WTC11 (cell line): ENCODE results near the gene HAP1. TPM values are rescaled to one million over a fixed set of nuclear protein-coding genes. Genes with fewer than 3 reads are reported as not detected.

ENCODE experiments used
- ATAC-seq: fragments of 200-7000 bp; cut with Tn5 transposase; 2 replicates; pipeline ENCODE4 v1.10.0; 2021; ENCODE audit warnings: mild to moderate bottlenecking, moderate library complexity
- CTCF ChIA-PET: fragments of 300-600 bp; sonication (Branson Sonifier 250); formaldehyde crosslinking; loops from one replicate; lab custom pipeline; 2021; ENCODE audit warnings: antibody characterized with exemption; lab: Charles Lee
- POLR2A ChIA-PET: fragments of 350-600 bp; sonication (Branson Sonifier 250); formaldehyde crosslinking; loops from one replicate; lab custom pipeline; 2021; ENCODE audit warnings: antibody characterized with exemption; lab: Charles Lee
- DNase-seq: peaks from one replicate; pipeline ENCODE4 v3.0.0; 2021; ENCODE audit warnings: low spot score
- H3K27ac Mint-ChIP-seq: 2 replicates; pipeline ENCODE4 v1.8.0; 2021; ENCODE audit warnings: mixed read lengths
- H3K27me3 Mint-ChIP-seq: 2 replicates; pipeline ENCODE4 v1.8.0; 2021; ENCODE audit warnings: low read depth, mild to moderate bottlenecking, moderate library complexity, mixed read lengths
- H3K36me3 Mint-ChIP-seq: 2 replicates; pipeline ENCODE4 v1.8.0; 2021; ENCODE audit warnings: mixed read lengths
- H3K4me1 Mint-ChIP-seq: 2 replicates; pipeline ENCODE4 v1.8.0; 2022; ENCODE audit warnings: mixed read lengths
- H3K4me3 Mint-ChIP-seq: 2 replicates; pipeline ENCODE4 v1.8.0; 2021; ENCODE audit warnings: mild to moderate bottlenecking, moderate library complexity, mixed read lengths
- H3K9me3 Mint-ChIP-seq: 2 replicates; pipeline ENCODE4 v1.8.0; 2021; ENCODE audit warnings: mixed read lengths
- ATF1 ChIP-seq: sonication (generic); formaldehyde crosslinking; IDR thresholded peaks from 2 replicates; pipeline ENCODE4 v1.8.1; 2023; ENCODE audit warnings: mild to moderate bottlenecking, moderate library complexity, missing genetic modification reagents
- ATF3 ChIP-seq: sonication (generic); formaldehyde crosslinking; conservative IDR thresholded peaks from 2 replicates; pipeline ENCODE4 v1.8.1; 2022; ENCODE audit warnings: mild to moderate bottlenecking, missing genetic modification reagents
- CDX4 ChIP-seq: fragments of 250-450 bp; sonication (Bioruptor Pico); IDR thresholded peaks from 2 replicates; pipeline ENCODE4 v1.9.0; 2021; ENCODE audit warnings: moderate library complexity, mild to moderate bottlenecking, inconsistent platforms, borderline replicate concordance
- CREB1 ChIP-seq: sonication (generic); formaldehyde crosslinking; IDR thresholded peaks from 2 replicates; pipeline ENCODE4 v1.8.0; 2023; ENCODE audit warnings: mild to moderate bottlenecking, missing genetic modification reagents
- CTCF ChIP-seq: fragments of 200-600 bp; IDR thresholded peaks from 2 replicates; pipeline ENCODE4 v1.8.0; 2022; ENCODE audit warnings: antibody characterized with exemption
- E2F4 ChIP-seq: sonication (generic); formaldehyde crosslinking; IDR thresholded peaks from 2 replicates; pipeline ENCODE4 v1.8.1; 2022; ENCODE audit warnings: low read depth, mild to moderate bottlenecking, moderate library complexity, missing genetic modification reagents, borderline replicate concordance
- E2F5 ChIP-seq: sonication (generic); formaldehyde crosslinking; IDR thresholded peaks from 2 replicates; pipeline ENCODE4 v1.8.1; 2022; ENCODE audit warnings: mild to moderate bottlenecking, moderate library complexity, missing genetic modification reagents
- FOXK1 ChIP-seq: sonication (generic); formaldehyde crosslinking; IDR thresholded peaks from 2 replicates; pipeline ENCODE4 v1.8.0; 2022; ENCODE audit warnings: mild to moderate bottlenecking, moderate library complexity, missing genetic modification reagents
- FOXP4 ChIP-seq: sonication (generic); formaldehyde crosslinking; IDR thresholded peaks from 2 replicates; pipeline ENCODE4 v1.8.0; 2022; ENCODE audit warnings: mild to moderate bottlenecking, missing genetic modification reagents
- KAT7 ChIP-seq: sonication (generic); formaldehyde crosslinking; IDR thresholded peaks from 2 replicates; pipeline ENCODE4 v1.8.1; 2023; ENCODE audit warnings: missing genetic modification reagents, mild to moderate bottlenecking, borderline replicate concordance
- OVOL2 ChIP-seq: fragments of 250-450 bp; sonication (Bioruptor Pico); IDR thresholded peaks from 2 replicates; pipeline ENCODE4 v1.9.0; 2021; ENCODE audit warnings: mild to moderate bottlenecking, borderline replicate concordance
- SMAD3 ChIP-seq: sonication (generic); formaldehyde crosslinking; IDR thresholded peaks from 2 replicates; pipeline ENCODE4 v1.8.0; 2022; ENCODE audit warnings: missing genetic modification reagents, mild to moderate bottlenecking, borderline replicate concordance
- ZNF317 ChIP-seq: sonication (generic); formaldehyde crosslinking; IDR thresholded peaks from 2 replicates; pipeline ENCODE4 v1.8.1; 2023; ENCODE audit warnings: low read depth, mild to moderate bottlenecking, moderate library complexity, missing genetic modification reagents, borderline replicate concordance
- ZNF416 ChIP-seq: fragments of 250-450 bp; sonication (Bioruptor Pico); IDR thresholded peaks from 2 replicates; pipeline ENCODE4 v1.9.0; 2021; ENCODE audit warnings: mild to moderate bottlenecking, inconsistent platforms
- ZNF423 ChIP-seq: fragments of 250-450 bp; sonication (Bioruptor Pico); IDR thresholded peaks from 2 replicates; pipeline ENCODE4 v2.1.2; 2022; ENCODE audit warnings: mild to moderate bottlenecking, moderate library complexity
- ZNF425 ChIP-seq: fragments of 250-450 bp; sonication (Bioruptor Pico); conservative IDR thresholded peaks from 2 replicates; pipeline ENCODE4 v1.9.0; 2021; ENCODE audit warnings: mild to moderate bottlenecking
- total RNA-seq: library from RNA; stranded (reverse); gene quantifications from 3 replicates; pipeline ENCODE4 v1.2.3, GENCODE V29; 2021

HAP1 gene
- total RNA-seq, 1 experiment from 2014 or later, result 4.4 TPM

GRCh38 chr17:41731836-41732235, 2.6 kb downstream of the HAP1 start (continued):
- TF ChIP-seq ZNF425 (CRISPR knock-in tag) (no peak), FOXP4 (CRISPR knock-in tag) (no peak), CREB1 (CRISPR knock-in tag) (no peak)

- Mint-ChIP-seq H3K4me3 (no peak overlapping the region), H3K27ac (no peak overlapping the region), H3K4me1 (peaks cover 7% of the 10 kb centered on the region; the same call in 1 of the 2 replicates), H3K27me3 (peaks cover 50% of the 10 kb centered on the region), H3K36me3 (no peaks in the 10 kb centered on the region), H3K9me3 (no peaks in the 10 kb centered on the region)
- CTCF ChIA-PET, result interaction anchor here (1.3 to 2.8 kb wide), 3 partner anchors 34 to 56 kb away, joined by 3 to 13 read pairs (median 8); partner anchors contain the start of gene JUP
- POLR2A ChIA-PET, result interaction anchor here (1.1 kb wide), 1 partner anchor 229 kb away, joined by 3 read pairs; no protein-coding TSS in a partner anchor
- ATAC-seq (no peak), DNase-seq (no peak)
- no peak for TF ChIP-seq ZNF423 (CRISPR knock-in tag)
- TF ChIP-seq SMAD3 (CRISPR knock-in tag), result no peak
- no peak for TF ChIP-seq E2F4 (CRISPR knock-in tag)
- TF ChIP-seq ATF3 (CRISPR knock-in tag), result no peak
- no peak for TF ChIP-seq E2F5 (CRISPR knock-in tag)
- no peak for TF ChIP-seq OVOL2
- no peak for TF ChIP-seq ZNF416 (CRISPR knock-in tag)
- no peak for TF ChIP-seq ZNF317 (CRISPR knock-in tag)
- TF ChIP-seq CTCF, result no peak
- no peak for TF ChIP-seq KAT7
- no peak for TF ChIP-seq FOXK1
- no peak for TF ChIP-seq CDX4
- no peak for TF ChIP-seq ATF1
These were observed 4.0 kb downstream of the HAP1 start for GRCh38 chr17:41730479-41730878.
